Mammary epithelial cell (primary cell): ENCODE results near the gene NOL6.

Source experiments
- CTCF ChIP-seq, 2 donors: IDR thresholded peaks in 1 of 2; conservative IDR thresholded peaks in 1 of 2; 2 replicates each; pipeline ENCODE4 v1.5.1; 2011 to 2012; ENCODE audit warnings: inconsistent platforms in 2 of 2, low read length in 2 of 2, mild to moderate bottlenecking in 2 of 2, control low read depth in 1 of 2, low read depth in 1 of 2; ENCODE audit not compliant: insufficient read depth in 1 of 2; ENCODE audit errors: extremely low read depth in 1 of 2
- EZH2 ChIP-seq: IDR thresholded peaks from 2 replicates; pipeline ENCODE4 v1.6.1; 2012; ENCODE audit warnings: low read length, inconsistent platforms, borderline replicate concordance

GRCh38 chr9:33438926-33439680 is 34.6 kb downstream of the NOL6 start:
- TF ChIP-seq CTCF (conservative IDR thresholded peaks at IDR 0.05 in 1 of 2, IDR thresholded peaks at IDR 0.05 in 1 of 2; ENCODE audit: extremely low read depth in 1 of 2, insufficient read depth in 1 of 2, low read depth in 1 of 2, low read length in 2 of 2) = no peak
- no peak for TF ChIP-seq EZH2
